ENCODE data around the gene ISLR2.
"Not testable (repeated sequence)": the region's sequence is repeated elsewhere in the genome, so short reads cannot be mapped to it uniquely, and the experiment has no call there.

The ISLR2 gene

DNA sequence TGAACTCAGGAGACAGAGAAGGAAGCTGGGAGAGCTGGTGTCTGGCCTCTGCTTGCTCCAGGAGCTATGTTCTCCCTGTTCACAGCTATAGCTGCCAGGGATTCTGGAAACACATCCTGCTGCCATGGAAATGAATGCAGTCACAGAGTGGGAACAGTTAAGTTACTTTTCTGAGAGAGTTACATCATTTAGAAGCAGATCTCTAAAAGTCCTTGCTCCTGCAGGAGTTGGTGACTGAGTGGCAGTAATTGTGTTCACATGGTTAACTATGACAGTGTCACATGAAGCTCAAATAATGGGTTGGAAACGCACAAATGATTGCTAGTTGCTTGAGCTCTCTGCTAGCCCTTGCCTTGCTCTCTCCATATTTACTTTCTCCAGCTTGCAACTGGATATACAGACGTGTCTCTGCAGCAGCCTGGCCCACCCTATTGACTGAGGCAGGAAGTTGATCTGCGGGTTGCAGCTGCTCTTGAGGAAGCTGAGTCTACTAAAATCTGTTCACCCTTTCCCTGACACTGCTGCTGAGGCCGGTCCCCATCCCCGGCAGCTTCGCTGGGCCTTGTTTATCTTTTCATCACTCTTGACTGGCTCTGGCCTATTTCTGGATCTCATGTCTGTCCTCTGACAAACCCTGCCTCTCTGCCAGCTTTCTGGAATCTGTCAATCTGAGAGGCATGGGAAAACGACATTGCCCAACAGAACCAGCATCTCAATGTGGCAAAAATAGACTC, 26.5 kb downstream of the ISLR2 start:
- DNase-seq (ENCODE audit: low read depth in 2 of 2) = no peak

DNA sequence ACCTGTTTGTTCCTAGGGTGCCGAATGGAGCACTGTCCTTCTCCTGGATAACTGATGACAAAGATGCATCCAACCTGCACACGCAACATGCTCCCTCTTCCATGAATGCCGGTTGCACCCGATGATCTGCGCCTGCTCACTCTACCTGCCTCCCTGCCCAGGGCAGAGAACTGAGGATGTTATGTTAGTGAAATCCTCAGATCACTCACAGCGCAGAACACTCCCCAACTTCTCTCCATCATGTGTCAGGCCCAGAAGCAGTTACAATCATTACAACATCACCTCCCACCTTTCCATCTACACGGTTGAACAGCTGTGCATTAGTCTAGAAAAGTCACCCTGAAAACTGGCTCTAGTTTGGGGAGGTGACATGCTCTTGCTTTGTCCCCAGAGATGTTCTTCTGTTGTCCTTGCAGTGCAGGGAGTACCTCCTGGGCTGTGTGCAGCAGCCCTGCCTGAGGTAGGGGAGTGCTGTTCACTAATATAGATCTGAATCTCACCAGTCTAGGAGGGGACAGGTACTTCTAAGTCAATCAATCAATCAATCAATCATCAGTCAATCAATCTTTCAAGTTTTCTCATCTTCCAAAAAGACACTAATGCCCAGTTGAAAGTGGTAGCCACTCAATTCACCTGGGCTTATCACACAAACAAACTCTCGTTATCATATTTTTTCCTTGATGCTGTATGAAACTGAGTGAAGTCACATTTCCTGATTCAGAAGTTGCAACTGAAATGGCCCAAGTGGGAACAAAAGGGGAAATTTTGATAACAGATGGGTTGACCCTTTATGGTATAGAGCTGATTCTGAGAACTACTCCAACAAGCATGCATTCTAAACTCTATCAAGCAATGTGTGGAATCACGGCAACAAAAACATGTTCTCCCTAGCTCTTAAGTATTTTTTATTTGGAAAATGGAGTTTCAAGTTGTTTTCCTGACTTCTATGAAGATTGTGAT, 27.8 kb downstream of the ISLR2 start:
- no peak for DNase-seq (ENCODE audit: low read depth in 2 of 2)

DNA sequence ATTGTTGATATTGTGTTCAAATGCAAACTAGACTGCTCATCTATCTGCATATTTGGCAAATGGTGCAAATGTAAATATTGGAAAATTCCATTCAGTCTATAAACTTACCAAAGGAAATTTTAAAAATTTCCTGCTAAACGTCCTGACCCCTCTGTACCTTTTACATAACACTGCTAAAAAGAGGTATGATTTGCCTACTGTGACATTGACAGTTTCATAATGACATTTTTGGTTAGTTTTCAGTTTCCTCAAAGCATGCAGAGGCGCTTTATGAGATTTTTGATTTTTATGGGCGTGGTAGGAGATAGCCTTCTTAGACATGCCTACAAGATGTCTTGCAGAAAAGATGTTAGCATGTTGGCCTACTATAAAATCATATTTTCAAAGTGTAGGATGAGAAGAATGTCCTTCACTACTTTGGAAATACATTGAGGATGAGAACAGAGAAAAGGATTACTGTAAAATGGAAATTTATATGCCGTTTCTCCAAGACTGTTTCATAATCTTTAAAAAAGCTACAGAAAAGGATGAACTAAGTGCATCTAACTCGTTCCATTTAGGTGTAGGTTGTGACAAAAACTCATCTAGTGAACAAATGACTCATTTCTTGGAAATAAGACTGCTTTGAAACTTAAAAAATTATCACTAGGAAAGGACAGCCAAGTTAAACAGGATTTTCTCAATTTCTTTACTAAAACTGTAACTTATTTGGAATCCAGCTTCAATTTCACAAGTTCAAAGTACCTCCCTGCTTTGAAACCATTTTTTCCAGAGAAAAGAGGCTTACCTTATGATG, 28.7 kb downstream of the ISLR2 start:
- no peak for DNase-seq (ENCODE audit: low read depth in 2 of 2)

DNA sequence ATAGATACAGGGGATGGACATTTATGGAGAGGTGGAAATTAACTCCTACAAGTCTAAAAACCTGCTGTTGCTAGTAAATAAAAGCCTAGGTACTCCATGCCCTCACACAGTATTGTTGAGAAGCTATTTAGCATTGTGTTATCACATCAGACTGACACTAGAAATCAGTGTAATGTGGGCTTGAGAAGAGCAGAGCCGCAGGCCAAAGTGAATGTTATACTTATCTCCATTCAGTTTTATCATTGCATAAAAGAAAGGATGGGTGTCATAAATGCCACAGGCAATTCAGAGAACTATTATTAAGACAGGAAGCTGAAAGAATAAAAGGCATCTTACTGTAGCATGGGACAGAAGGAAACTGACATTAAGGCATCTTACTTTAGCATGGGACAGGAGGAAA, 29.4 kb downstream of the ISLR2 start:
- no peak for DNase-seq (ENCODE audit: low read depth in 2 of 2)

DNA sequence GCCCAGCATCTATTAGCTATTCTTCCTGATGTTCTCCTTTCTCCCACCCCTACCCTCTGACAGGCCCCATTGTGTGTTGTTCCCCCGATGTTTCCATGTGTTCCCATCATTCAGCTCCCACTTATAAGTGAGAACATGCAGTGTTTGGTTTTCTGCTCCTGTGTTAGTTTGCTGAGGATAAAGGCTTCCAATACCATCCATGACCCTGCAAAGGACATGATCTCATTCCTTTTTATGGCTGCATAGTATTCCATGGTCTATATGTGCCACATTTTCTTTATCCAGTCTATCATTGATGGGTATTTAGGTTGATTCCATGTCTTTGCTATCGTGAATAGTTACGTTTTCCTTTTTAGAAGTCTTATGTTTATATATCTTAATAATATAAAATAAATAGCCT, 30.0 kb downstream of the ISLR2 start:
- DNase-seq (ENCODE audit: low read depth in 2 of 2) = not testable (repeated sequence)

DNA sequence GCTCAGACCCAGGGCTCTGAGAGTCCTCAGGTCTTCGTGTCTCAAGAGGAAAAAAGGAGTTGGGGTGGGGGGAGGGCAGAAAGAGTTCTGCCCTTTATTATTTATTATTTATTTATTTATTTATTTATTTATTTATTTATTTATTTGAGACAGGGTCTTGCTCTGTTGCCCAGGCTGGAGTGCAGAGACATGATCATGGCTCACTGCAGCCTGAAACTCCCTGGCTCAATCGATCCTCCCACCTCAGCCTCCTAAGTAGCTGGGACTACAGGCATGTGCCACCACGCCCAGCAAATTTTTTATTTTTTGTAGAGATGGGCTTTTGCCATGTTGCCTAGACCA, 31.8 kb downstream of the ISLR2 start:
- DNase-seq (ENCODE audit: low read depth in 2 of 2) = not testable (repeated sequence)

DNA sequence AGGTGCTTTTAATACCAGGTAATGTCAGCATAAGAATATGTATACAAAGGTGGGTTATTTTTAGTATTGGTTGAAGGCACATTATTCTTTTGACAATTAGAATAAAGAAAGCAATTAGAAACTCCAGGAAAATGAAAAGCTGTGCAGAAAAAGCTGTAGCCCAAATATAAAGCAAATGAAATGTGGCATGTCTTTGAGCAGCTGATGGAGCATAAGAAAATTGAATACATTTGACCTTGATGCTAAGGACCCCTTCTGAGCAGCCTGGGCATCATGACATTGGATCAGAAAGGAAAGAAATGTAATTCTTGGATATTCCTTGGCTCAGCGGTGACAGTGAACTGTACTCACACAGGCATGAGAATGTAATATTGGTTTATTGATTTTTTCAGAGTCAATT, 35.1 kb downstream of the ISLR2 start:
- no peak for DNase-seq (ENCODE audit: low read depth in 2 of 2)

DNA sequence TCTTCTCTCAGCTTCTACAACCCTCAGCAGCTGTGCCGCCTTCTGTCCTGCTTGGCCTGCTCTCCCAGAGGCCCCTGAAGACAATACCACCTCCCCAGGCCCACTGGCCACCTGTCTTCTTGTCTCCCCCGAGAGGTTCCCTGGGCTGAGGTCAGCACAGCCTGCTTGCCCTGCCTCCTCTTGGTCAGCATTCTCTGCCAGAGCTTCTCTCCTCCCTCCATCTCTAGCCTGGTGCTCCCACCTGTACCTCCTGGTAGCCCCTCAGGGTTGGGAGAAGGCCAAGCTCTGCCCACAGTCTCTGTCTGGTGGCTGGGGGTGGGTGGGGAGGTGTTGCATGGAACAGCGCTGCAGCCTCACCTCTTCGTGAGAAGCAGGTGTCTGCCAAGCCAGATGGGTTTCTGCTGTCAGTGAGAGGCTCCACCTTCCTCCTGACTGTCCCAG, 37.5 kb downstream of the ISLR2 start:
- DNase-seq (ENCODE audit: low read depth in 2 of 2) = no peak

DNA sequence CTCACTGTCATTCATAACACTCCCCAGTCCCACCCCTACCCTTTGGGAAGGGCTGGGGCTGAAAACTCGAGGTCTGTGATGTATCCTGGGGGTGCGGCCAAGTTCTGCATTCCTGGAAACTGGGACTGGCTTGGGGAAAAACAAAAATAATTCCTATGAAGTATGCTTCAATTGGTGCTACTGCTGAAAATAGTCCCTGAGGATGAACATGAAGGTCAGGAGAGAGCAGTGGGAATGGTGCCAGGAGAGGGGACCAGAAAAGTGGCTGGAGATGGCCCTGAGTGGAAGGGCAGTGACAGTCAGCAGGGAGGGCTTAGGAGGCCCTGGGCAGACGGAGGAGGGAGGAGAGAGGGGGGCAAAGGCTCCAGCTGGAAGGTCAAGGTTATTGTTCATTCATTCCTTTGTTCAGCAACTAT, 38.3 kb downstream of the ISLR2 start:
- no peak for DNase-seq (ENCODE audit: low read depth in 2 of 2)

DNA sequence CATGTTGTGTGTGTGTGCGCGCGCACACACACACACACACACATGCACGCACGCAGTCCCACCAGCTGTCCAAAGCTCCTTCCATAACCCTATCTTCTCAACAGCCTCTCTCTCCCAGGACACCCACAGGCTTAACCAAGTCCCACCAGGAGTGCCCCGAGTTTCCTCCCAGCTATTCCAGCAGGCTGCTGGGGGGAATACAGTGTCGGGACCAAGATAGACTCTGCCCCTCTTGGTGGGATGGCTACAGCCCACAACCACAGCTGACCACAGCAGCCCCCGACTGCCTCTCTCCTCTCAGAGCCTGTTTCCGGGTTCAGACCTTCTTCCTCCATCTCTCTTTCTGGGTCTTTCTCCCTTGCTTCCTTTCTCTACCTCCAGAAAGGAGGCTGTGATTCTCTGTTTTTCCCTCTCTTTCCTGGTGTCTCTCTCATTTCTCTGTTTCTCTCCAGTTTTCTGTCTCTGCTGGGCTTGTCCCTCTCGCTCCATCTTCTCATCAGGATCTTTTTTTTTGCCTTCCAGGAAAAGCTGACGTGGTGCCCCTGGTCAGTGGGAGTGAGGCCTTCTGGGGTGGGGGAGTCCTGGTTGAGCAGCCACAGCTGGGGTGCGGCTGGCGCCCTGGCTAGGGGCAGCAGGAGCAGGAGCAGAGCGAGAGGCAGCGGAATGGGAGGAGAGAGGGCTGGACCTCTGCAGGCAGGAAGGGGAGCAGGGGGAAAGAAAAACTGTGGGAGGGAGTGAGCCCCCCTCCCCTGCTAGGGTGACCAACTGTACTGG, 39.9 kb downstream of the ISLR2 start:
- DNase-seq (ENCODE audit: low read depth in 2 of 2) = no peak

DNA sequence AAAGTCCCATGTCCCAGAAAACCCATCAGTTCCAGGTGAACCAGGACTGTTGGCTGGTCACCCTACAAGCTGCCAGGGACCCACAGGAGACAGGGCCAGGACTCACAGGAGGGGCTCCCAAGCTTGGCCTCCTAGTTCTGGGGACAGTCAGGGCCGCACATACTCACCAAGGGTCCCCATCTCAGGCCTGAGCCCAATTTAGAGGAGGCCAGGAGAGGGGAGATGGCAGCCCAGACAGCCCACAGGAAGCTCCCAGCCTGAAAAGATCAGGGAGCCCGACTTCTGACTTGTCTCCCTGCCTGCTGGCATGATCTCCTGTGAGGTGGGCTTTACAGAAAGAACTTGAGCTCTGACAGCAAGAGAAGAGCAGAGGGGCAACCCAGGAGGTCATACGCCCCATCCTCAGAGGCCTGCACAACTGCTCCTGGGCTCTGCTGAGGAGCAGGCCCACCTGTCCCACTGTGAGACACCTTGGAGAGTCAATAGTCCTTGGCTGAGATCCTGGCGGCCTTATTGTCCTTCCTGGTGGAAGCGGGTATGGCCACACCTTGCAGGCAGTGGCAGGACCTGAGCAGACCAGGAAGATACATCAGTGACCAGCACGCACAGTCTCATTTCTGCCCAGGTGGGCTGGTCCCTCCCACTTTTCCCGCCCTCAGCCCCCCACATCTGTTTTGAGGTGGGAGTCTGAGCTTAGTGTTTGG, 40.6 kb downstream of the ISLR2 start:
- DNase-seq (ENCODE audit: low read depth in 2 of 2) = no peak

DNA sequence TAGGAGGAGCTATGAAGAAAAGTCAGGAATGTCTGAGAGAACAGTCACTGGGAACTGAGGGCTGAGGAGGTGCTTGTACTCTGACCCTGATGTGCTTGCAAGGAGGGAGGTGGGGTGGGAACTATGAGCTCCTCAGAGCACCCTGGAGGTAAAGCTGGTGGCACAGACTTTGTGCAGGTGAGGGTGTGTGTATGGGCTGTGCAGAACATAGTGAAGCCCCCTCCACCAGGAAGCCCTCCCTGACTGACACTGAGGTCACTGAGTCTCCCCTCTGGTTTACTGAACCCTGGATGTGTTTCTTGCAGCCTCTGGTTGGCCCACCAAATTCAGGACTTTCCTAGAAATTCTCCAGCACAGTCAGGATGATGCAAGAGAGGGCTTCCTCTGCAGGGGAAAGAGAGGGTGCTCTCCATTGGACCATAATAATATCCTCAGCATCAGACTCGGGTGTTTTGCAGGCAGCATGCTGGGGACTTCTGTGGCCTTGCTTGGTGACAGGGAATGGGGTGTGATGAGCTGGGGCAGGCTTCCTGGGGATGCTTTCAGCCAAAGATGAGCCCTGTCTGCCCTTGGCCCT, 41.7 kb downstream of the ISLR2 start:
- DNase-seq (ENCODE audit: low read depth in 2 of 2) = no peak

DNA sequence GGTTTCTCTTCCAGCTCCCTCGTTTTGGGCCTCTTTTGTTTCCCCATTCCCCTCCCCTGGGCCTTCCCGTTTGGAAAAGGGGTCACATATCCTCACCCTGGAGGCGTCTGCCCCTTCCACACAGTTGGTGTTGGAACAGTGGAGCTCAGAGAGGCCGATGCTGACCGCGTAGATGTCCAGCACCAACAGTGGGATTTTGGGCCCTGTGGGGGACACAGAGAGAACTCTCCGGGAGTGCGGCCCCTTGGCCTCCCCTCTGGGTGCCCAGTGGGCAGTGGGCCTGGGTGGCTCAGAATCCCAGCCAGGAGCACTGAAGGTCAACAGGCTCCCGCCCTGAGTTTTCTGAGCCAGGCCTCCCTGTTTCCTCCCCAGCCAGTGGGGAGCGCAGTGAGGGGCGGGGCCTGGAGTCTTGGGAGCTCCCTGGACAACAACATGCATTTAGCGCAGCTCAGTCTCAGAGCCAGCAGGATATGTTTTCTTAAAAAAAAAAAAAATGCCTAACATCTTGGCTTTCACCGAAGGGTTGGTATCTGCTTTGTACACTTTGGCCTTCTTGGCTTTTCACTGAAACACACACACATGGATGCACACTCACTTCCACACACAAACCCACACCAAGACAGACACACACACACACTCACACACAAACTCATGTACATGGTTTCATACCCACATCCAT, 42.5 kb downstream of the ISLR2 start:
- no peak for DNase-seq (ENCODE audit: low read depth in 2 of 2)

DNA sequence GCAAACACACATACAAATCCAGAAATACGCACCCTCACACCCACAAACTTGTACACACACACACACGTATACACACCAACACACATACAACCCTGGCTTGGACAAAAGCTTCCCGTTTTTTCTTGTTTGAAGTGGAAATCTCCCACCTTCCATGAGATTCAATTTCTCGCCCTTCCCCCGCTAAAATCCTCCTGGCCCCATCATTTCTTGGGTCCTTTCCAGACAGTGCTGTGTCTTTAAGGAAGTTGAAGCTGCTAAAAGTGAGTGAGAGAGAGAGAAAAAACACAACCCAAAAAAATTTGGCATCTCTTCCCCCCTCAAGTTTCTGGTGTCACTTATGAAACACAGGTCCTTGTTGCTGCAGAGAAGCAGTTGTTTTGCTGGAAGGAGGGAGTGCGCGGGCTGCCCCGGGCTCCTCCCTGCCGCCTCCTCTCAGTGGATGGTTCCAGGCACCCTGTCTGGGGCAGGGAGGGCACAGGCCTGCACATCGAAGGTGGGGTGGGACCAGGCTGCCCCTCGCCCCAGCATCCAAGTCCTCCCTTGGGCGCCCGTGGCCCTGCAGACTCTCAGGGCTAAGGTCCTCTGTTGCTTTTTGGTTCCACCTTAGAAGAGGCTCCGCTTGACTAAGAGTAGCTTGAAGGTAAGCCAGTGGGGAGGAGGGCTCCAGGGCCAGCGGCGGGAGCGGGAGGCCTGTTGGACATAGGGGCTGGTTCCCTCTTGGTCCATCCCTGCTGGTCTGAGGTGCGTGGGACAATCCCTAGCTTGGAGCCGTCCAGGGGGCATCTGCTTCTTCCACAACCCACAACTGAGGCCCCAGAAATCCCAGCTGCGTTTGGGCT, 43.2 kb downstream of the ISLR2 start, which contains the start of gene ISLR:
Gene ISLR (plus strand): TSS at position 331 of the 839 bp plus-strand sequence. CDS start 1,149 bp downstream, outside the sequence.
- DNase-seq (ENCODE audit: low read depth in 2 of 2) = no peak

DNA sequence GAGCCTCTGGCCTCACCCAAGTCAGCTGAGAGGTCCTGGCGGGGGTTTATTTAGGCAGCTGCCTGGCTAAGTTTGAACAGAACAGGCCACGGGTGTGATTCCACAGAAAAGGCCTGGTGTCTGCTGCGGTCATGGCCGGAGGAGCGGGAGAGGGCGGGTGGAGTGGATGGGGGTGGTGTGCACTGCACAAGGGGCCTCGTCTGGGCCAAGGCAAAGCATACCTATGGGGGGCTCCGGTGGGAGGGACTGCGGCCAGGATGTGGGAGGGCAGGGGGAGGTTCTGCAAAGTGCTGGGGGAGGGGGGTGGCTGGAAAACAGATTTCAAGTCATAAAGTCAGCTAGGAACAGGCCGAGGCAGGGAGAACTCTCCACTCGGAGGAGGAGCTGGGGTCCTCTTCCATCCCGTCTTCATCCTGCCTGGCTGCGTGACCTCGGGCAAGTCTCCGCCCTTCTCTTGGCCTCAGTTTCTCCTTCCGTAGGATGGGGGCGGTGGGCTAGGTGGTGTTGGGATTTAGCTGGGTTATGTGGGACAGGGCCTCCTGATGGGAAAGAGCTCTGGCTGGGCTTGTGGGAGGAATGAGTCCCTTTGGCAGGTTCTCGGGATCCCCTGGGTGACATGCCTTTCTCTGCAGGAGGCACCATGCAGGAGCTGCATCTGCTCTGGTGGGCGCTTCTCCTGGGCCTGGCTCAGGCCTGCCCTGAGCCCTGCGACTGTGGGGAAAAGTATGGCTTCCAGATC, 44.0 kb downstream of the ISLR2 start:
- DNase-seq (ENCODE audit: low read depth in 2 of 2) = no peak

DNA sequence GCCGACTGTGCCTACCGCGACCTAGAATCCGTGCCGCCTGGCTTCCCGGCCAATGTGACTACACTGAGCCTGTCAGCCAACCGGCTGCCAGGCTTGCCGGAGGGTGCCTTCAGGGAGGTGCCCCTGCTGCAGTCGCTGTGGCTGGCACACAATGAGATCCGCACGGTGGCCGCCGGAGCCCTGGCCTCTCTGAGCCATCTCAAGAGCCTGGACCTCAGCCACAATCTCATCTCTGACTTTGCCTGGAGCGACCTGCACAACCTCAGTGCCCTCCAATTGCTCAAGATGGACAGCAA, 44.5 kb downstream of the ISLR2 start:
- no peak for DNase-seq (ENCODE audit: low read depth in 2 of 2)

DNA sequence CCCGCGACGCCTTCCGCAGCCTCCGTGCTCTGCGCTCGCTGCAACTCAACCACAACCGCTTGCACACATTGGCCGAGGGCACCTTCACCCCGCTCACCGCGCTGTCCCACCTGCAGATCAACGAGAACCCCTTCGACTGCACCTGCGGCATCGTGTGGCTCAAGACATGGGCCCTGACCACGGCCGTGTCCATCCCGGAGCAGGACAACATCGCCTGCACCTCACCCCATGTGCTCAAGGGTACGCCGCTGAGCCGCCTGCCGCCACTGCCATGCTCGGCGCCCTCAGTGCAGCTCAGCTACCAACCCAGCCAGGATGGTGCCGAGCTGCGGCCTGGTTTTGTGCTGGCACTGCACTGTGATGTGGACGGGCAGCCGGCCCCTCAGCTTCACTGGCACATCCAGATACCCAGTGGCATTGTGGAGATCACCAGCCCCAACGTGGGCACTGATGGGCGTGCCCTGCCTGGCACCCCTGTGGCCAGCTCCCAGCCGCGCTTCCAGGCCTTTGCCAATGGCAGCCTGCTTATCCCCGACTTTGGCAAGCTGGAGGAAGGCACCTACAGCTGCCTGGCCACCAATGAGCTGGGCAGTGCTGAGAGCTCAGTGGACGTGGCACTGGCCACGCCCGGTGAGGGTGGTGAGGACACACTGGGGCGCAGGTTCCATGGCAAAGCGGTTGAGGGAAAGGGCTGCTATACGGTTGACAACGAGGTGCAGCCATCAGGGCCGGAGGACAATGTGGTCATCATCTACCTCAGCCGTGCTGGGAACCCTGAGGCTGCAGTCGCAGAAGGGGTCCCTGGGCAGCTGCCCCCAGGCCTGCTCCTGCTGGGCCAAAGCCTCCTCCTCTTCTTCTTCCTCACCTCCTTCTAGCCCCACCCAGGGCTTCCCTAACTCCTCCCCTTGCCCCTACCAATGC, 45.1 kb downstream of the ISLR2 start:
- DNase-seq (ENCODE audit: low read depth in 2 of 2) = no peak

All from stimulated activated CD4-positive, alpha-beta T cell treated with anti-CD3 and anti-CD28 coated beads, Interleukin-12 subunit alpha, Interleukin-12 subunit beta, amount 100 ng/mL, for 24 hours (primary cell).